Measurements from ENCODE around the gene TUSC7.

TUSC7 gene

GRCh38 chr3:116741467-116741866 is 31.9 kb downstream of the TUSC7 start:
- ChIA-PET POLR2A (no interaction called here), CTCF (no interaction called here)
- no peak for DNase-seq (ENCODE audit: low read depth, low spot score)
- no peak for TF ChIP-seq CTCF (IDR thresholded peaks at IDR 0.05; ENCODE audit: insufficient read depth, low read length, missing control alignments)
- no peak overlapping the region for H3K4me3 ChIP-seq (ENCODE audit: low read depth, low read length)

GRCh38 chr3:116743062-116743461 is 33.5 kb downstream of the TUSC7 start:
- TF ChIP-seq CTCF (IDR thresholded peaks at IDR 0.05; ENCODE audit: insufficient read depth, low read length, missing control alignments), result no peak
- ChIA-PET POLR2A (no interaction called here), CTCF (interaction anchor here (1.9 kb wide), 1 partner anchor 15 kb away, joined by 7 read pairs; no protein-coding TSS in a partner anchor)
- no peak for DNase-seq (ENCODE audit: low read depth, low spot score)
- H3K4me3 ChIP-seq (ENCODE audit: low read depth, low read length), result no peak overlapping the region

GRCh38 chr3:116749388-116749787 is 39.8 kb downstream of the TUSC7 start:
- no peak for TF ChIP-seq CTCF (IDR thresholded peaks at IDR 0.05; ENCODE audit: insufficient read depth, low read length, missing control alignments)
- POLR2A ChIA-PET, result no interaction called here
- no peak for DNase-seq (ENCODE audit: low read depth, low spot score)
- no peak overlapping the region for H3K4me3 ChIP-seq (ENCODE audit: low read depth, low read length)
- CTCF ChIA-PET, result interaction anchor here (0.9 kb wide), 2 partner anchors 8 to 21 kb away, joined by 3 read pairs; no protein-coding TSS in a partner anchor

GRCh38 chr3:116757315-116757714 is 47.7 kb downstream of the TUSC7 start:
- ChIA-PET CTCF (interaction anchor here (0.9 to 2.8 kb wide), 7 partner anchors 8 to 47 kb away, joined by 3 to 13 read pairs (median 4); no protein-coding TSS in a partner anchor), POLR2A (no interaction called here)
- TF ChIP-seq CTCF (IDR thresholded peaks at IDR 0.05; ENCODE audit: insufficient read depth, low read length, missing control alignments), result no peak
- no peak overlapping the region for H3K4me3 ChIP-seq (ENCODE audit: low read depth, low read length)
- no peak for DNase-seq (ENCODE audit: low read depth, low spot score)

- no peak for DNase-seq (ENCODE audit: low read depth, low spot score)
- ChIA-PET POLR2A (no interaction called here), CTCF (interaction anchor here (1.3 to 2.6 kb wide), 3 partner anchors 8 to 16 kb away, joined by 5 to 14 read pairs (median 7); no protein-coding TSS in a partner anchor)
- no peak for TF ChIP-seq CTCF (IDR thresholded peaks at IDR 0.05; ENCODE audit: insufficient read depth, low read length, missing control alignments)
- H3K4me3 ChIP-seq (ENCODE audit: low read depth, low read length), result no peak overlapping the region
Observed at GRCh38 chr3:116759316-116759715, 49.7 kb downstream of the TUSC7 start.
